WTC11 (cell line): ENCODE measurements around the gene AKAP13. TPM values are rescaled to one million over a fixed set of nuclear protein-coding genes. Genes with fewer than 3 reads are reported as not detected.

ENCODE experiments used
- ATAC-seq: fragments of 200-7000 bp; cut with Tn5 transposase; 2 replicates; pipeline ENCODE4 v1.10.0; 2021; ENCODE audit warnings: mild to moderate bottlenecking, moderate library complexity
- CTCF ChIA-PET: fragments of 300-600 bp; sonication (Branson Sonifier 250); formaldehyde crosslinking; loops from one replicate; lab custom pipeline; 2021; ENCODE audit warnings: antibody characterized with exemption; lab: Charles Lee
- POLR2A ChIA-PET: fragments of 350-600 bp; sonication (Branson Sonifier 250); formaldehyde crosslinking; loops from one replicate; lab custom pipeline; 2021; ENCODE audit warnings: antibody characterized with exemption; lab: Charles Lee
- DNase-seq: peaks from one replicate; pipeline ENCODE4 v3.0.0; 2021; ENCODE audit warnings: low spot score
- H3K27ac Mint-ChIP-seq: 2 replicates; pipeline ENCODE4 v1.8.0; 2021; ENCODE audit warnings: mixed read lengths
- H3K27me3 Mint-ChIP-seq: 2 replicates; pipeline ENCODE4 v1.8.0; 2021; ENCODE audit warnings: low read depth, mild to moderate bottlenecking, moderate library complexity, mixed read lengths
- H3K36me3 Mint-ChIP-seq: 2 replicates; pipeline ENCODE4 v1.8.0; 2021; ENCODE audit warnings: mixed read lengths
- H3K4me1 Mint-ChIP-seq: 2 replicates; pipeline ENCODE4 v1.8.0; 2022; ENCODE audit warnings: mixed read lengths
- H3K4me3 Mint-ChIP-seq: 2 replicates; pipeline ENCODE4 v1.8.0; 2021; ENCODE audit warnings: mild to moderate bottlenecking, moderate library complexity, mixed read lengths
- H3K9me3 Mint-ChIP-seq: 2 replicates; pipeline ENCODE4 v1.8.0; 2021; ENCODE audit warnings: mixed read lengths
- ESRRA ChIP-seq: sonication (generic); formaldehyde crosslinking; IDR thresholded peaks from 2 replicates; pipeline ENCODE4 v1.8.1; 2022; ENCODE audit warnings: mild to moderate bottlenecking, missing genetic modification reagents, borderline replicate concordance
- GRHL2 ChIP-seq: fragments of 250-450 bp; sonication (Bioruptor Pico); IDR thresholded peaks from 2 replicates; pipeline ENCODE4 v1.8.0; 2022; ENCODE audit warnings: mild to moderate bottlenecking, moderate library complexity; ENCODE audit not compliant: insufficient replicate concordance, severe bottlenecking
- KAT7 ChIP-seq: sonication (generic); formaldehyde crosslinking; IDR thresholded peaks from 2 replicates; pipeline ENCODE4 v1.8.1; 2023; ENCODE audit warnings: missing genetic modification reagents, mild to moderate bottlenecking, borderline replicate concordance
- SOX15 ChIP-seq: fragments of 250-450 bp; sonication (Bioruptor Pico); IDR thresholded peaks from 2 replicates; pipeline ENCODE4 v1.9.0; 2021; ENCODE audit warnings: mild to moderate bottlenecking
- ZBTB21 ChIP-seq: sonication (generic); formaldehyde crosslinking; IDR thresholded peaks from 2 replicates; pipeline ENCODE4 v1.8.1; 2023; ENCODE audit warnings: mild to moderate bottlenecking, missing genetic modification reagents, borderline replicate concordance
- ZNF232 ChIP-seq: sonication (generic); formaldehyde crosslinking; IDR thresholded peaks from 2 replicates; pipeline ENCODE4 v1.8.0; 2022; ENCODE audit warnings: mild to moderate bottlenecking, missing genetic modification reagents
- total RNA-seq: library from RNA; stranded (reverse); gene quantifications from 3 replicates; pipeline ENCODE4 v1.2.3, GENCODE V29; 2021
- TF ChIP-seq, protein P1 (sequence below): fragments of 250-450 bp; sonication (Bioruptor Pico); conservative IDR thresholded peaks from 2 replicates; pipeline ENCODE4 v1.9.0; 2021; ENCODE audit warnings: mild to moderate bottlenecking
- TF ChIP-seq, protein P2 (sequence below): sonication (generic); formaldehyde crosslinking; IDR thresholded peaks from 2 replicates; pipeline ENCODE4 v1.8.1; 2022; ENCODE audit warnings: missing genetic modification reagents, borderline replicate concordance
- TF ChIP-seq, protein P3 (sequence below): sonication (generic); formaldehyde crosslinking; IDR thresholded peaks from 2 replicates; pipeline ENCODE4 v1.8.1; 2023; ENCODE audit warnings: mild to moderate bottlenecking, moderate library complexity, missing genetic modification reagents
- TF ChIP-seq, protein P4 (sequence below): sonication (generic); formaldehyde crosslinking; IDR thresholded peaks from 2 replicates; pipeline ENCODE4 v1.8.0; 2023; ENCODE audit warnings: missing genetic modification reagents
- TF ChIP-seq, protein P5 (sequence below): sonication (generic); formaldehyde crosslinking; IDR thresholded peaks from 2 replicates; pipeline ENCODE4 v1.8.1; 2023; ENCODE audit warnings: mild to moderate bottlenecking, missing genetic modification reagents

The AKAP13 gene
- total RNA-seq, 1 experiment from 2014 or later = 50.3 TPM

DNA sequence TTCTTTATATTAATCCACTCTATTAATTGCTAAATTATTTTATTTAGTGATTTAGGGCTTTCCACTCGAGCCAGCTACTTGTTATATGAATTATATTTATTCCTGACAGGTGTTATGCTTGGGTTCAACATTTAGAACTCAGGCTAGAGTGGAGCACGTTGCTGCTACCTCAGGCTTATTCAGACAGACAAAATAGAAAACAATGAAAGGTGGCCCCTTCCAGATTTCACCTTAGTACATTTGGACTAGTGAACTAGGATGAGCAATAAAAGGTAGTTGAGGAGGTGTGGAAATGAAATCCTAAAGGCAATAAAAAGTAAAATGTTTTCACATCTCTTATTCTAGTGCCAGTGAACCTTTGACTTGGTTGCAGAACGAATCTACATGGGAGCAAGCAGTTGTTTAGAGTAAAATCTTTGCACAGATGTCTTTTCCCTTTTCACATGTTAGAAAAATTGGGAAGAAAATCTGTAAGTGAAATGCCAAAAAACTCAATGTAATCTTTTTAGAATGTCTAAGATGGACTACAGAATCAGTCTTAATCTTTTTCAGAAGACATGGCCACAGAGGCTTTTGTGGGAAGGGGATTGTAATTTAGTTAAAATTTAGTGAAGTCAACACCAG lies 63.8 kb downstream of the AKAP13 start:
- ATAC-seq (no peak), DNase-seq (no peak)
- CTCF ChIA-PET = no interaction called here
- Mint-ChIP-seq H3K4me1 (peaks cover 31% of the 10 kb centered on the region), H3K27me3 (no peaks in the 10 kb centered on the region), H3K4me3 (no peak overlapping the region), H3K36me3 (peaks cover 11% of the 10 kb centered on the region), H3K9me3 (peaks cover 14% of the 10 kb centered on the region), H3K27ac (peak overlapping the region; percentile 60)
- POLR2A ChIA-PET = no interaction called here
- TF ChIP-seq, protein P1, sequence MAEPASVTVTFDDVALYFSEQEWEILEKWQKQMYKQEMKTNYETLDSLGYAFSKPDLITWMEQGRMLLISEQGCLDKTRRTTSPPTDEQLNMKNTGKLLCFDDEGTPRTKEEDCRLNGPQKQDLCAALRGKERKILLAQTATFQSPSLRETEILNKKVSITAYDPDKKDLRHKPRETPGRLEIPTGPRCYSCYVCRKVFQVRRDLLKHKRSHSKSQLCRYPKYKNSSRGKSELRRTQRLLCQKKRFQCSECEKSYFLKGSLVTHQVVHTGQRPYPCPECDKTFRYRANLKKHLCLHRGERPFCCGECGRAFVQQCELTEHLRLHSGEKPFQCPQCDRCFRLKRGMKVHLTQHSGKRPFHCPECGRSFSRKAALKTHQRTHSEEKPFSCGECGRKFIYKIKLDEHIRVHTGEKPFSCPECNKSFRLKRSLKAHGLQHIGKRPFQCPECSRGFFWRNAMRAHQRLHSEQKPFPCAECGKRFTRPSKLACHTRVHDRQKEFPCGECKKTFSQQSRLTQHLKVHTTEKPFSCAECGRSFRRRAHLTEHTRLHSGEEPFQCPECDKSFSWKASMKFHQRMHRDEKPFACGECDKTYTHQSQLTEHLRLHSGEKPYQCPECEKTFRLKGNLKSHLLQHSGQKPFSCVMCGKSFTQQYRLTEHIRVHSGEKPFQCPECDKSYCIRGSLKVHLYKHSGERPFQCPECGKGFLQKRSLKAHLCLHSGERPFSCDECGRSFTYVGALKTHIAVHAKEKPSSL (CRISPR knock-in tag) = no peak
- TF ChIP-seq, protein P2, sequence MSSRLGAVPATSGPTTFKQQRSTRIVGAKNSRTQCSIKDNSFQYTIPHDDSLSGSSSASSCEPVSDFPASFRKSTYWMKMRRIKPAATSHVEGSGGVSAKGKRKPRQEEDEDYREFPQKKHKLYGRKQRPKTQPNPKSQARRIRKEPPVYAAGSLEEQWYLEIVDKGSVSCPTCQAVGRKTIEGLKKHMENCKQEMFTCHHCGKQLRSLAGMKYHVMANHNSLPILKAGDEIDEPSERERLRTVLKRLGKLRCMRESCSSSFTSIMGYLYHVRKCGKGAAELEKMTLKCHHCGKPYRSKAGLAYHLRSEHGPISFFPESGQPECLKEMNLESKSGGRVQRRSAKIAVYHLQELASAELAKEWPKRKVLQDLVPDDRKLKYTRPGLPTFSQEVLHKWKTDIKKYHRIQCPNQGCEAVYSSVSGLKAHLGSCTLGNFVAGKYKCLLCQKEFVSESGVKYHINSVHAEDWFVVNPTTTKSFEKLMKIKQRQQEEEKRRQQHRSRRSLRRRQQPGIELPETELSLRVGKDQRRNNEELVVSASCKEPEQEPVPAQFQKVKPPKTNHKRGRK (CRISPR knock-in tag) = no peak
- TF ChIP-seq GRHL2 (CRISPR knock-in tag) = no peak

DNA sequence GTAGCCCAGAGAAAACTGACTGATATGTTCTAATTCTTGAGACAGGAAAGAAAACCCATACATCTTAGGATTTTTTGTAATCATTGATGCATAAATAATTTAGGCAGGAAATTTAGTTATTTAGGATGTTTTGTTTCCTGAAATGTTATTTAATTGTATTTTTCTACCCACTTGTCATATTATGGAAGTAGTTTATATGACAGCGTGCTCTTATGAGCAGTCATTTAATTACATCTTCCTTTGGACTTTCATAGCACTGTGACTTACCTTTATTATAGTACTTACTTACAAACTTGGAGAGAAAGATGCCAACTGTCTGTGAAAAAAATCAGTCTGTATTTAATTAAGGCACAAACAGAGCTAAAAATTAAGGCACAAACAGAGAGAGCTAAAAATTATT lies 65.0 kb downstream of the AKAP13 start:
- H3K27me3 Mint-ChIP-seq = 0 out of 2 replicates have a peak, but pooled peaks cover 1% of the 10 kb centered on the region
- peaks cover 31% of the 10 kb centered on the region for H3K4me1 Mint-ChIP-seq
- no peak for ATAC-seq
- TF ChIP-seq KAT7 (CRISPR knock-in tag) = no peak
- TF ChIP-seq, protein P3, sequence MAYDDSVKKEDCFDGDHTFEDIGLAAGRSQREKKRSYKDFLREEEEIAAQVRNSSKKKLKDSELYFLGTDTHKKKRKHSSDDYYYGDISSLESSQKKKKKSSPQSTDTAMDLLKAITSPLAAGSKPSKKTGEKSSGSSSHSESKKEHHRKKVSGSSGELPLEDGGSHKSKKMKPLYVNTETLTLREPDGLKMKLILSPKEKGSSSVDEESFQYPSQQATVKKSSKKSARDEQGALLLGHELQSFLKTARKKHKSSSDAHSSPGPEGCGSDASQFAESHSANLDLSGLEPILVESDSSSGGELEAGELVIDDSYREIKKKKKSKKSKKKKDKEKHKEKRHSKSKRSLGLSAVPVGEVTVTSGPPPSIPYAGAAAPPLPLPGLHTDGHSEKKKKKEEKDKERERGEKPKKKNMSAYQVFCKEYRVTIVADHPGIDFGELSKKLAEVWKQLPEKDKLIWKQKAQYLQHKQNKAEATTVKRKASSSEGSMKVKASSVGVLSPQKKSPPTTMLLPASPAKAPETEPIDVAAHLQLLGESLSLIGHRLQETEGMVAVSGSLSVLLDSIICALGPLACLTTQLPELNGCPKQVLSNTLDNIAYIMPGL (CRISPR knock-in tag) = no peak
- no peak for TF ChIP-seq ZNF232
- no peak for TF ChIP-seq SOX15
- TF ChIP-seq, all 79 proteins: peak for 0
- Mint-ChIP-seq H3K9me3 (peaks cover 25% of the 10 kb centered on the region), H3K4me3 (no peak overlapping the region), H3K36me3 (peaks cover 22% of the 10 kb centered on the region), H3K27ac (no peak overlapping the region)
- DNase-seq = no peak
- POLR2A ChIA-PET = no interaction called here
- CTCF ChIA-PET = no interaction called here

DNA sequence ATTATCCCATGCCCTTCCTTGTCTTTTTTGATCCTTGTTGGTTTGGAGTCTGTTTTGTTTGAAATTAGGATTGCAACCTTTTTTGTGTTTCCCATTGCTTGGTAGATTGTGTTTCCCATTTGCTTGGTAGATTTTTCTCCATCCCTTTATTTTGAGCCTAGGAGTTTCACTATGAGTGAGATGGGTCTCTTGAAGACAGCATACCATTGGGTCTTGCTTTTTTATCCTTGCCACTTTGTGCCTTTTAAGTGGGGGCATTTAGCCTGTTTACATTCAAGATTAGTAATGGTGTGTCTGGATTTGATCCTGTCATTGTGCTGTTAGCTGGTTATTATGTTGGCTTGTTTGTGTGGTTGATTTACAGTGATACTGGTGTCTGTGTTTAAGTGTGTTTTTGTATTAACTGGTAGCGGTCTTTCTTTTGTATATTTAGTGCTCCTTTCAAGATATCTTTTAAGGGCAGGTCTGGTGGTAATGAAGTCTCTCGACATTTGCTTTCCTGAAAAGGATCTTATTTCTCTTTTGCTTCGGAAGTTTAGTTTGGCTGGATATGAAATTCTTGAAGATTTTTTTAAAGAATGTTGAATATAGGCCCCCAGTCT lies 70.8 kb downstream of the AKAP13 start:
- H3K27ac Mint-ChIP-seq = no peak overlapping the region
- peaks cover 39% of the 10 kb centered on the region for H3K36me3 Mint-ChIP-seq
- POLR2A ChIA-PET = no interaction called here
- TF ChIP-seq ESRRA (CRISPR knock-in tag) (no peak), ZBTB21 (CRISPR knock-in tag) (no peak)
- TF ChIP-seq, protein P4, sequence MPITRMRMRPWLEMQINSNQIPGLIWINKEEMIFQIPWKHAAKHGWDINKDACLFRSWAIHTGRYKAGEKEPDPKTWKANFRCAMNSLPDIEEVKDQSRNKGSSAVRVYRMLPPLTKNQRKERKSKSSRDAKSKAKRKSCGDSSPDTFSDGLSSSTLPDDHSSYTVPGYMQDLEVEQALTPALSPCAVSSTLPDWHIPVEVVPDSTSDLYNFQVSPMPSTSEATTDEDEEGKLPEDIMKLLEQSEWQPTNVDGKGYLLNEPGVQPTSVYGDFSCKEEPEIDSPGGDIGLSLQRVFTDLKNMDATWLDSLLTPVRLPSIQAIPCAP (CRISPR knock-in tag) = no peak
- TF ChIP-seq, protein P5, sequence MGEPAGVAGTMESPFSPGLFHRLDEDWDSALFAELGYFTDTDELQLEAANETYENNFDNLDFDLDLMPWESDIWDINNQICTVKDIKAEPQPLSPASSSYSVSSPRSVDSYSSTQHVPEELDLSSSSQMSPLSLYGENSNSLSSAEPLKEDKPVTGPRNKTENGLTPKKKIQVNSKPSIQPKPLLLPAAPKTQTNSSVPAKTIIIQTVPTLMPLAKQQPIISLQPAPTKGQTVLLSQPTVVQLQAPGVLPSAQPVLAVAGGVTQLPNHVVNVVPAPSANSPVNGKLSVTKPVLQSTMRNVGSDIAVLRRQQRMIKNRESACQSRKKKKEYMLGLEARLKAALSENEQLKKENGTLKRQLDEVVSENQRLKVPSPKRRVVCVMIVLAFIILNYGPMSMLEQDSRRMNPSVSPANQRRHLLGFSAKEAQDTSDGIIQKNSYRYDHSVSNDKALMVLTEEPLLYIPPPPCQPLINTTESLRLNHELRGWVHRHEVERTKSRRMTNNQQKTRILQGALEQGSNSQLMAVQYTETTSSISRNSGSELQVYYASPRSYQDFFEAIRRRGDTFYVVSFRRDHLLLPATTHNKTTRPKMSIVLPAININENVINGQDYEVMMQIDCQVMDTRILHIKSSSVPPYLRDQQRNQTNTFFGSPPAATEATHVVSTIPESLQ (CRISPR knock-in tag) = no peak
- DNase-seq (no peak), ATAC-seq (no peak)
- H3K27me3 Mint-ChIP-seq = peaks cover 4% of the 10 kb centered on the region; the same call in 1 of the 2 replicates
- H3K4me1 Mint-ChIP-seq = peaks cover 13% of the 10 kb centered on the region
- peaks cover 48% of the 10 kb centered on the region for H3K9me3 Mint-ChIP-seq
- CTCF ChIA-PET = interaction anchor here (0.6 kb wide), 1 partner anchor 154 kb away, joined by 3 read pairs; no protein-coding TSS in a partner anchor
- no peak overlapping the region for H3K4me3 Mint-ChIP-seq
